Measurements from ENCODE around the gene SPG7. TPM values are rescaled to one million over a fixed set of nuclear protein-coding genes. Genes with fewer than 3 reads are reported as not detected.

The SPG7 gene
- total RNA-seq, 1 donor from 2014 or later: 96.1 TPM

GRCh38 chr16:89490439-89491237 is 17.6 kb upstream of the SPG7 start, which contains the start of gene ANKRD11:
ANKRD11 (minus strand) TSS chr16:89490561; CDS start chr16:89317019, 173,542 bp downstream.
- peaks cover 60% of the 10 kb centered on the region for H3K79me2 ChIP-seq (ENCODE audit: insufficient read depth, low read length)
- no peaks in the 10 kb centered on the region for H3K36me3 ChIP-seq (ENCODE audit: insufficient read depth, low read length)
- no peaks in the 10 kb centered on the region for H3K9me3 ChIP-seq (ENCODE audit: insufficient read depth, low read depth, low read length)
- peaks cover 57% of the 10 kb centered on the region for H4K20me1 ChIP-seq (ENCODE audit: insufficient read depth, low read length)
- TF ChIP-seq, protein P1, sequence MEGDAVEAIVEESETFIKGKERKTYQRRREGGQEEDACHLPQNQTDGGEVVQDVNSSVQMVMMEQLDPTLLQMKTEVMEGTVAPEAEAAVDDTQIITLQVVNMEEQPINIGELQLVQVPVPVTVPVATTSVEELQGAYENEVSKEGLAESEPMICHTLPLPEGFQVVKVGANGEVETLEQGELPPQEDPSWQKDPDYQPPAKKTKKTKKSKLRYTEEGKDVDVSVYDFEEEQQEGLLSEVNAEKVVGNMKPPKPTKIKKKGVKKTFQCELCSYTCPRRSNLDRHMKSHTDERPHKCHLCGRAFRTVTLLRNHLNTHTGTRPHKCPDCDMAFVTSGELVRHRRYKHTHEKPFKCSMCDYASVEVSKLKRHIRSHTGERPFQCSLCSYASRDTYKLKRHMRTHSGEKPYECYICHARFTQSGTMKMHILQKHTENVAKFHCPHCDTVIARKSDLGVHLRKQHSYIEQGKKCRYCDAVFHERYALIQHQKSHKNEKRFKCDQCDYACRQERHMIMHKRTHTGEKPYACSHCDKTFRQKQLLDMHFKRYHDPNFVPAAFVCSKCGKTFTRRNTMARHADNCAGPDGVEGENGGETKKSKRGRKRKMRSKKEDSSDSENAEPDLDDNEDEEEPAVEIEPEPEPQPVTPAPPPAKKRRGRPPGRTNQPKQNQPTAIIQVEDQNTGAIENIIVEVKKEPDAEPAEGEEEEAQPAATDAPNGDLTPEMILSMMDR (IDR thresholded peaks at IDR 0.05; ENCODE audit: insufficient read depth, low read depth, low read length): no peak
- no peak for TF ChIP-seq EZH2 (IDR thresholded peaks at IDR 0.05; ENCODE audit: insufficient read depth, low read length)
- peak within 1 kb of the TSS; percentile 88 for H3K27ac ChIP-seq (ENCODE audit: low read depth, low read length)
- H3K4me1 ChIP-seq (ENCODE audit: insufficient read depth, low read length): peaks cover 43% of the 10 kb centered on the region
- peaks cover 36% of the 10 kb centered on the region for H3K4me1 Mint-ChIP-seq (ENCODE audit: low read depth, unreplicated experiment)
- no peaks in the 10 kb centered on the region for H3K27me3 ChIP-seq (ENCODE audit: insufficient read depth, low read length)
- peak within 1 kb of the TSS; percentile 79 for H3K4me3 ChIP-seq (ENCODE audit: insufficient read depth, low read depth, low read length)
- peaks cover 6% of the 10 kb centered on the region for H3K36me3 Mint-ChIP-seq (ENCODE audit: low read depth, unreplicated experiment)
- H3K4me3 Mint-ChIP-seq (ENCODE audit: unreplicated experiment): peak within 1 kb of the TSS; percentile 94
- H3K27ac Mint-ChIP-seq (ENCODE audit: unreplicated experiment): peak within 1 kb of the TSS; percentile 99
- H3K9ac ChIP-seq (ENCODE audit: low read length): peak within 1 kb of the TSS; percentile 93
- DNase-seq (ENCODE audit: low read depth) (peak; percentile 100), FAIRE-seq (peak; percentile 47)
- H3K4me2 ChIP-seq (ENCODE audit: low read length): peak within 1 kb of the TSS; percentile 96
- H3K9me3 Mint-ChIP-seq (ENCODE audit: unreplicated experiment): no peaks in the 10 kb centered on the region
- no peaks in the 10 kb centered on the region for H3K27me3 Mint-ChIP-seq (ENCODE audit: low read depth, unreplicated experiment)
- peak within 1 kb of the TSS; percentile 79 for H2AFZ ChIP-seq (ENCODE audit: low read depth, low read length)

DNA sequence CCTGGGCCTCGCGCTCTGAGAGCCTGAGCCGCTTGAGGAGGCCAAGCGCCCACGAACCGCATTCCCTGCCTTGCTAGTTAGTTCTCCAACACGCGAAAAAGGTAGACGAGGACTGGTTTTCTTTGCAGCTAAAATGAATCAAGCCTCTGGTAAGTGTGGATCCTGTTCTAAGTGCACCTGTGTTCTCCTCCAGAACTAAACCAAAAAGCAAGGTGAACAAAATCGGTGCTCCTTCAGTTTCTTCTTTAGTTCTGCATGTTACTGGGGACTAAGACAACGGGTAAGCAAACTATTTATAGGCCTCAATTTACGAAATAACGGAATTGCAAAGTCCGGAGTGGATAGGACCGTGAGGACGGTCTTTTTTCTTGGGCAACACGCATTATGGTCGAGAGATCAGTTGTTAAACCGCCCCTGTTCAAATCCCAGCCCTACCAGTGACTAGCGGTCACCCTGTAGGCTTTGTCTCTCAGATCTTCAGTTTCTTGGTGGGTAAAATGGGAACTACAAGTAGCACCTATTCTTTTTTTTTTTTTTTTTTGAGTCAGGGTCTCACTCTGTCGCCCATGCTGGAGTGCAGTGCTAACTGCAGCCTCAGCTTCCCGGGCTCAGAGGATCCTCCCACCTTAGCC is 16.8 kb upstream of the SPG7 start:
- peak overlapping the region; percentile 89 for H3K4me2 ChIP-seq (ENCODE audit: low read length)
- H3K27me3 ChIP-seq (ENCODE audit: insufficient read depth, low read length): no peaks in the 10 kb centered on the region
- peak overlapping the region; percentile 93 for H3K9ac ChIP-seq (ENCODE audit: low read length)
- peaks cover 36% of the 10 kb centered on the region for H3K4me1 ChIP-seq (ENCODE audit: insufficient read depth, low read length)
- peaks cover 53% of the 10 kb centered on the region for H3K79me2 ChIP-seq (ENCODE audit: insufficient read depth, low read length)
- no peaks in the 10 kb centered on the region for H3K36me3 ChIP-seq (ENCODE audit: insufficient read depth, low read length)
- peak overlapping the region; percentile 88 for H3K27ac ChIP-seq (ENCODE audit: low read depth, low read length)
- no peak for DNase-seq (ENCODE audit: low read depth)
- Mint-ChIP-seq H3K27ac (ENCODE audit: unreplicated experiment) (peak overlapping the region; percentile 99), H3K9me3 (ENCODE audit: unreplicated experiment) (no peaks in the 10 kb centered on the region), H3K36me3 (ENCODE audit: low read depth, unreplicated experiment) (peaks cover 4% of the 10 kb centered on the region), H3K4me3 (ENCODE audit: unreplicated experiment) (peak overlapping the region; percentile 94), H3K4me1 (ENCODE audit: low read depth, unreplicated experiment) (peaks cover 31% of the 10 kb centered on the region), H3K27me3 (ENCODE audit: low read depth, unreplicated experiment) (no peaks in the 10 kb centered on the region)
- FAIRE-seq: no peak
- H2AFZ ChIP-seq (ENCODE audit: low read depth, low read length): peak overlapping the region; percentile 79
- no peaks in the 10 kb centered on the region for H3K9me3 ChIP-seq (ENCODE audit: insufficient read depth, low read depth, low read length)
- H4K20me1 ChIP-seq (ENCODE audit: insufficient read depth, low read length): peaks cover 49% of the 10 kb centered on the region
- peak overlapping the region; percentile 78 for H3K4me3 ChIP-seq (ENCODE audit: insufficient read depth, low read depth, low read length)
- TF ChIP-seq, protein P1 (IDR thresholded peaks at IDR 0.05; ENCODE audit: insufficient read depth, low read depth, low read length): peak; percentile 32
- no peak for TF ChIP-seq EZH2 (IDR thresholded peaks at IDR 0.05; ENCODE audit: insufficient read depth, low read length)

All from astrocyte (in vitro differentiated cells and primary cell).